ENCODE data around the gene ADAM33.

Gene ADAM33

DNA sequence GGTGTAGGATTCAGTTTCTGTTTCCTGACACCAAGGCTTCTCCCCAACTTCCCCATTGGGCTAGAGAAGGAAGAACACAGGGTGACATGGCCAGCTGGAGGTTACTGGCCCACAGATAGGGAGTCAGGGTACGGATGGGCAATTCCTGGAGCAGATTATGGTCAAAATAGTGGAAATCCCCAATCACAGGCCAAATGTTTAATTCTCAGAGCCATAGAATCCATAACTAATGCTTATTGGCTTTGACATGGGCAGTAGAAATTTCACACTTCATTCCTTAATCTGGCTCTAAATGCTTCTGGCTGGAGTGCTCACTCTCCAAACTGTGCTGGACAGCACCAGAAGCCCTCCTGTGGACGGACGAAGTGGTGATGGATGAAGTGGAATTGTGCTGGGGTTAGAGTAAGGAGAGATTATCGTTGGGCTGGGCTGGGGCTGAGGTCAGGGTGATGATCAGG lies 29.7 kb upstream of the ADAM33 start:
- H3K4me1 Mint-ChIP-seq, result no peaks in the 10 kb centered on the region
- H3K36me3 Mint-ChIP-seq (ENCODE audit: low read depth), result no peaks in the 10 kb centered on the region
- H3K27ac Mint-ChIP-seq, result peak overlapping the region; percentile 44
- H3K9me3 Mint-ChIP-seq, result no peaks in the 10 kb centered on the region
- no peak overlapping the region for H3K4me3 Mint-ChIP-seq
- DNase-seq, result no peak
- TF ChIP-seq, protein P1, sequence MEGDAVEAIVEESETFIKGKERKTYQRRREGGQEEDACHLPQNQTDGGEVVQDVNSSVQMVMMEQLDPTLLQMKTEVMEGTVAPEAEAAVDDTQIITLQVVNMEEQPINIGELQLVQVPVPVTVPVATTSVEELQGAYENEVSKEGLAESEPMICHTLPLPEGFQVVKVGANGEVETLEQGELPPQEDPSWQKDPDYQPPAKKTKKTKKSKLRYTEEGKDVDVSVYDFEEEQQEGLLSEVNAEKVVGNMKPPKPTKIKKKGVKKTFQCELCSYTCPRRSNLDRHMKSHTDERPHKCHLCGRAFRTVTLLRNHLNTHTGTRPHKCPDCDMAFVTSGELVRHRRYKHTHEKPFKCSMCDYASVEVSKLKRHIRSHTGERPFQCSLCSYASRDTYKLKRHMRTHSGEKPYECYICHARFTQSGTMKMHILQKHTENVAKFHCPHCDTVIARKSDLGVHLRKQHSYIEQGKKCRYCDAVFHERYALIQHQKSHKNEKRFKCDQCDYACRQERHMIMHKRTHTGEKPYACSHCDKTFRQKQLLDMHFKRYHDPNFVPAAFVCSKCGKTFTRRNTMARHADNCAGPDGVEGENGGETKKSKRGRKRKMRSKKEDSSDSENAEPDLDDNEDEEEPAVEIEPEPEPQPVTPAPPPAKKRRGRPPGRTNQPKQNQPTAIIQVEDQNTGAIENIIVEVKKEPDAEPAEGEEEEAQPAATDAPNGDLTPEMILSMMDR (IDR thresholded peaks at IDR 0.05), result no peak
- peaks cover 14% of the 10 kb centered on the region for H3K27me3 Mint-ChIP-seq (ENCODE audit: low read depth, poor library complexity)

DNA sequence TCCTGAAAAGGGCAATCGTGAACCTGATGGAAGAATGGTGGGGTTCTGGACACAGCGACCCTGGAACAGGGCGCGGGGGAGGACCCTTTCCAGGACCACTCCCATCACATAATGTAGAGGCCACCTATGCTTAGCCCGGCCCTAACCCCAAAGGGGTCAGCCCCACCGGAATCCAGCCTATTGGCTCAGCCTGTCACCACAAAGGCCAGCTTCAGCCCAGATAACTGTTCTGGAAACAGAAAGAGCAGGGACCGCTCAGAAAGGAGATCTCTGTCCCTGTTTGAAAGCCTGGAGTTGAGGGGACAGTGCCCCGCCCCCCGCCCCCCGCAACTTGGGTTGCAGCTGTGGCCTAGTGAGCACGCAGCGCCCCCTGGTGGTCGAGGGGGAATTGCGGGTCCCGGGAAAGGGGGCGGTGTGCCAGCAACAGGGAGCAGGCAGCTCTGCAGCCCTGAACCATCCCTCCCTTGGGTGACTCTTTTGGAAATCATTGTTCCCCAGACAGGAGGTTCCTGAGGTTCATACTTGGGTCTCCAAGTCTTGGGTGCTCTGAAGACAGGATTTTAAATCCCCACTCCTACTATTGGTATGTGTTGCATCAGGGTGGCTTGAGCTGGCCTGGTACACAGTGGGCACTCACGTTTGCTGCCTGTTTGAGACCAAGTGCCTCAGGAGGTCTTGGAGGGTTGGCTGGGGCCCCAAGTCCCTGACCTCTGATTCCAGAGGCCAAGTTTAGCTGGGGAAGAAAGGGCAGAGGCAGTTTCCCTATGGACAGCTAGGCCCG lies 29.1 kb upstream of the ADAM33 start:
- no peak overlapping the region for H3K4me3 Mint-ChIP-seq
- TF ChIP-seq, protein P1 (IDR thresholded peaks at IDR 0.05), result peak; percentile 98
- peaks cover 13% of the 10 kb centered on the region for H3K27me3 Mint-ChIP-seq (ENCODE audit: low read depth, poor library complexity)
- no peaks in the 10 kb centered on the region for H3K9me3 Mint-ChIP-seq
- H3K4me1 Mint-ChIP-seq, result no peaks in the 10 kb centered on the region
- H3K27ac Mint-ChIP-seq, result peak overlapping the region; percentile 44
- H3K36me3 Mint-ChIP-seq (ENCODE audit: low read depth), result no peaks in the 10 kb centered on the region
- DNase-seq, result peak; percentile 94

DNA sequence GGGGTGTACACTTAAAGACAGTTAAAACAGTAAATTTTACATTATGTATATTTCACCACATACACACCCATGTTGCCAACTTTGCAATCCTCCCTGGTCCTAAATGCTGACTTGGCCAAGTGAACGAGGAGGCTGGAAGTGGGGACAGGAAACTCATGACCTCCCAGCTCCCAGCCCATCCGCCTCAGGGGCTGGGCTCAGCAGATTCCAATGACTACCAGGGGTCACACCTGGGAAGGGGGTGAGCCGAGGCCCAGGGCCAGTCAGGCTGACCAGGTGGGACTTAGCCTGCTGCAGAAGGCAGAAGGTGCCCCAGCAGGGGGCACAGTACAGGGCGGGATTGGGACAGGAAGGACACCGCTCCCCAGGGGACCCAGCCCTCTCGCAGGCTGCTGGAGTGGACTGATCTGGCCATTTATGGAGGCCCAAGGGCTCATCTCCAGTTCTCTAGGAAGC lies 28.2 kb upstream of the ADAM33 start:
- DNase-seq, result no peak
- Mint-ChIP-seq H3K4me3 (no peak overlapping the region), H3K4me1 (no peaks in the 10 kb centered on the region), H3K27me3 (ENCODE audit: low read depth, poor library complexity) (peaks cover 8% of the 10 kb centered on the region), H3K36me3 (ENCODE audit: low read depth) (no peaks in the 10 kb centered on the region), H3K9me3 (no peaks in the 10 kb centered on the region), H3K27ac (no peak overlapping the region)
- TF ChIP-seq, protein P1 (IDR thresholded peaks at IDR 0.05), result no peak

DNA sequence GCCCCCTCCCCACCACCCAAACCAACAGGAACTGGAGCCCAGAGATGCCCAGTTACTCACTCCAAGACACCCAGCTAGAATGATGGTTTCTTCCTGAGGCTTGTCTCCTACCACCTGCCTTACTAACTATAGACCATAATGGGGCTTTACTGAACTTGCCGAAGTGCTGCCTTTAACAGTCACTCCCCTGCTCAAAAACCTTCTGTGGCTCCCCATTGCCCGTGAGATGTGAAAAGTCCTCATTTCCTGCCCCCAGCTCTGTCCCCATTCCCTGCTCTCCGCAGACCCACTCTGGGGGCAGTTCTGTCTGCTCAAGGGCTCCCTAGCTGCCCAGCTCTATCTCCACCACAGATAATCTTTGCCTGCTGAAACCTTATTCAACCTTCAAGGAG lies 25.7 kb upstream of the ADAM33 start:
- no peak overlapping the region for H3K4me3 Mint-ChIP-seq
- H3K27ac Mint-ChIP-seq, result no peak overlapping the region
- no peaks in the 10 kb centered on the region for H3K36me3 Mint-ChIP-seq (ENCODE audit: low read depth)

DNA sequence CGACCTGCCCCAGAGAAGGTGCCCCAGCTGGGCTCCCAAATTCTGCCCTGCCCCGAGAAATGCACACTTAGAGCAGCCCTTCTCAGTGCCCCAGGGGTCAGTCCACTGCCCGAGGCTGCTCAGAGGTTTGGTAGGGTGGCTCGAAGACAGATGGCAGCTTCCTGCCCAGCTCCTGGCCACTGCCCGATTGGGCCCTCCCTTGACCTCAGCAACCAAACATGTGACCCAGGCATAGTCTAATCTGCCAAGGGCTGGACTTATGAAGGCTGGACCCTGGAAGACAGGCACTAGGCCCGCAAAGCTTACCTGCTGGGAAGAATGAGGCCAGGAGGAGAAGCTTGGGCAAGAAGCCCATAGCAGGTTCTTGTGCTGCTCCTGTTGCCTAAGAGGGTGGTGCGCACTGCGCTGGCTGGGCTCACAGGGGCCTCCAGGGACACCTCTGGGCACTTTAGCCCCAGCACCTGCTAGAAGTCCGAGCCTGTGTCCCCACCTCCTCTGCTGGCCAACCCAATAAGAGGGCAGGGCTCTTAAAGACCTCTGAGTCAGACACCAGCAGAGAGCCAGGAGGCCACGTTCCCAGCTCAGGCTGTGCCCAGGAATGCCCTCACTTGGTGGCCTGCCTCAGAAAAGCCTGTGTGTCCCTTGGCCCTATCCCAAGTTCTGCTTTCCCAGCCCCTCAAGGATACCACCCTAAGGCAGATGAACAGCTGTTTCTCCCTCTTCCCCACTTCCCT lies 25.1 kb upstream of the ADAM33 start:
- TF ChIP-seq, protein P1 (IDR thresholded peaks at IDR 0.05), result no peak
- DNase-seq, result no peak
- Mint-ChIP-seq H3K4me1 (no peaks in the 10 kb centered on the region), H3K36me3 (ENCODE audit: low read depth) (no peaks in the 10 kb centered on the region), H3K9me3 (no peaks in the 10 kb centered on the region), H3K27ac (no peak overlapping the region), H3K4me3 (no peak overlapping the region), H3K27me3 (ENCODE audit: low read depth, poor library complexity) (peaks cover 7% of the 10 kb centered on the region)

More for the DNA sequence above, 25.7 kb upstream of the ADAM33 start:
- peaks cover 9% of the 10 kb centered on the region for H3K27me3 Mint-ChIP-seq (ENCODE audit: low read depth, poor library complexity)
- no peaks in the 10 kb centered on the region for H3K9me3 Mint-ChIP-seq
- TF ChIP-seq, protein P1 (IDR thresholded peaks at IDR 0.05), result no peak
- DNase-seq, result no peak
- H3K4me1 Mint-ChIP-seq, result no peaks in the 10 kb centered on the region
